ENCODE measurements around the gene GALNT2.

Gene GALNT2

GRCh38 chr1:230085178-230085515, 18.1 kb downstream of the GALNT2 start:
- FAIRE-seq (no peak), DNase-seq (ENCODE audit: insufficient read length, low spot score) (no peak)
- TF ChIP-seq PAX5 (IDR thresholded peaks at IDR 0.05; ENCODE audit: insufficient read depth, low read length, severe bottlenecking): no peak
- no peak for TF ChIP-seq POLR2A (IDR thresholded peaks at IDR 0.05; ENCODE audit: low read depth, low read length)
- TF ChIP-seq SPI1 (IDR thresholded peaks at IDR 0.05; ENCODE audit: low read depth, low read length): no peak
- TF ChIP-seq POLR2AphosphoS5 (IDR thresholded peaks at IDR 0.05; ENCODE audit: low read depth, low read length): no peak
- no peak for TF ChIP-seq POU2F2 (IDR thresholded peaks at IDR 0.05; ENCODE audit: low read depth, low read length)
- no peak for TF ChIP-seq TAF1 (IDR thresholded peaks at IDR 0.05; ENCODE audit: low read depth, low read length)

GRCh38 chr1:230086151-230086550, 19.1 kb downstream of the GALNT2 start:
- TF ChIP-seq SPI1 (IDR thresholded peaks at IDR 0.05; ENCODE audit: low read depth, low read length) (no peak), PAX5 (IDR thresholded peaks at IDR 0.05; ENCODE audit: insufficient read depth, low read length, severe bottlenecking) (no peak), POLR2AphosphoS5 (IDR thresholded peaks at IDR 0.05; ENCODE audit: low read depth, low read length) (no peak), POLR2A (IDR thresholded peaks at IDR 0.05; ENCODE audit: low read depth, low read length) (no peak), TAF1 (IDR thresholded peaks at IDR 0.05; ENCODE audit: low read depth, low read length) (no peak), POU2F2 (IDR thresholded peaks at IDR 0.05; ENCODE audit: low read depth, low read length) (no peak)
- DNase-seq (ENCODE audit: insufficient read length, low spot score): no peak
- no peak for FAIRE-seq

- FAIRE-seq (no peak), DNase-seq (ENCODE audit: insufficient read length, low spot score) (no peak)
- TF ChIP-seq SPI1 (IDR thresholded peaks at IDR 0.05; ENCODE audit: low read depth, low read length): no peak
- TF ChIP-seq POLR2A (IDR thresholded peaks at IDR 0.05; ENCODE audit: low read depth, low read length): no peak
- TF ChIP-seq TAF1 (IDR thresholded peaks at IDR 0.05; ENCODE audit: low read depth, low read length): no peak
- TF ChIP-seq PAX5 (IDR thresholded peaks at IDR 0.05; ENCODE audit: insufficient read depth, low read length, severe bottlenecking): no peak
- TF ChIP-seq POLR2AphosphoS5 (IDR thresholded peaks at IDR 0.05; ENCODE audit: low read depth, low read length): no peak
- no peak for TF ChIP-seq POU2F2 (IDR thresholded peaks at IDR 0.05; ENCODE audit: low read depth, low read length)
Observed at GRCh38 chr1:230087028-230087716, 20.1 kb downstream of the GALNT2 start.

- FAIRE-seq: no peak
- TF ChIP-seq POU2F2 (IDR thresholded peaks at IDR 0.05; ENCODE audit: low read depth, low read length): no peak
- no peak for TF ChIP-seq POLR2AphosphoS5 (IDR thresholded peaks at IDR 0.05; ENCODE audit: low read depth, low read length)
- no peak for TF ChIP-seq TAF1 (IDR thresholded peaks at IDR 0.05; ENCODE audit: low read depth, low read length)
- DNase-seq (ENCODE audit: insufficient read length, low spot score): no peak
Observed at GRCh38 chr1:230087717-230088105, 20.7 kb downstream of the GALNT2 start.

- no peak for FAIRE-seq
- no peak for TF ChIP-seq POU2F2 (IDR thresholded peaks at IDR 0.05; ENCODE audit: low read depth, low read length)
- no peak for TF ChIP-seq TAF1 (IDR thresholded peaks at IDR 0.05; ENCODE audit: low read depth, low read length)
- TF ChIP-seq SPI1 (IDR thresholded peaks at IDR 0.05; ENCODE audit: low read depth, low read length): no peak
- TF ChIP-seq POLR2A (IDR thresholded peaks at IDR 0.05; ENCODE audit: low read depth, low read length): no peak
- no peak for TF ChIP-seq PAX5 (IDR thresholded peaks at IDR 0.05; ENCODE audit: insufficient read depth, low read length, severe bottlenecking)
- no peak for TF ChIP-seq POLR2AphosphoS5 (IDR thresholded peaks at IDR 0.05; ENCODE audit: low read depth, low read length)
- DNase-seq (ENCODE audit: insufficient read length, low spot score): no peak
Observed at GRCh38 chr1:230090194-230090711, 23.2 kb downstream of the GALNT2 start.

GRCh38 chr1:230091473-230092231, 24.6 kb downstream of the GALNT2 start:
- DNase-seq (ENCODE audit: insufficient read length, low spot score) (no peak), FAIRE-seq (no peak)
- TF ChIP-seq POLR2AphosphoS5 (IDR thresholded peaks at IDR 0.05; ENCODE audit: low read depth, low read length) (no peak), POLR2A (IDR thresholded peaks at IDR 0.05; ENCODE audit: low read depth, low read length) (no peak), SPI1 (IDR thresholded peaks at IDR 0.05; ENCODE audit: low read depth, low read length) (no peak)

- FAIRE-seq: no peak
Observed at GRCh38 chr1:230094746-230095145, 27.7 kb downstream of the GALNT2 start.

GRCh38 chr1:230095938-230096337, 28.9 kb downstream of the GALNT2 start:
- DNase-seq (ENCODE audit: insufficient read length, low spot score) (no peak), FAIRE-seq (no peak)
- TF ChIP-seq POLR2AphosphoS5 (IDR thresholded peaks at IDR 0.05; ENCODE audit: low read depth, low read length) (no peak), SPI1 (IDR thresholded peaks at IDR 0.05; ENCODE audit: low read depth, low read length) (no peak), PAX5 (IDR thresholded peaks at IDR 0.05; ENCODE audit: insufficient read depth, low read length, severe bottlenecking) (no peak), TAF1 (IDR thresholded peaks at IDR 0.05; ENCODE audit: low read depth, low read length) (no peak), POLR2A (IDR thresholded peaks at IDR 0.05; ENCODE audit: low read depth, low read length) (no peak), POU2F2 (IDR thresholded peaks at IDR 0.05; ENCODE audit: low read depth, low read length) (no peak)

More at GRCh38 chr1:230094746-230095145, 27.7 kb downstream of the GALNT2 start:
- DNase-seq (ENCODE audit: insufficient read length, low spot score): no peak
- no peak for TF ChIP-seq SPI1 (IDR thresholded peaks at IDR 0.05; ENCODE audit: low read depth, low read length)
- TF ChIP-seq TAF1 (IDR thresholded peaks at IDR 0.05; ENCODE audit: low read depth, low read length): no peak
- no peak for TF ChIP-seq POLR2A (IDR thresholded peaks at IDR 0.05; ENCODE audit: low read depth, low read length)
- TF ChIP-seq PAX5 (IDR thresholded peaks at IDR 0.05; ENCODE audit: insufficient read depth, low read length, severe bottlenecking): no peak

GRCh38 chr1:230097370-230097769, 30.3 kb downstream of the GALNT2 start:
- no peak for FAIRE-seq
- TF ChIP-seq POLR2A (IDR thresholded peaks at IDR 0.05; ENCODE audit: low read depth, low read length) (no peak), SPI1 (IDR thresholded peaks at IDR 0.05; ENCODE audit: low read depth, low read length) (no peak), POLR2AphosphoS5 (IDR thresholded peaks at IDR 0.05; ENCODE audit: low read depth, low read length) (no peak), TAF1 (IDR thresholded peaks at IDR 0.05; ENCODE audit: low read depth, low read length) (no peak), PAX5 (IDR thresholded peaks at IDR 0.05; ENCODE audit: insufficient read depth, low read length, severe bottlenecking) (no peak), POU2F2 (IDR thresholded peaks at IDR 0.05; ENCODE audit: low read depth, low read length) (no peak)
- no peak for DNase-seq (ENCODE audit: insufficient read length, low spot score)
